Thyroid gland (tissue), 4 donors: ENCODE results near the gene WDR44. TPM values are rescaled to one million over a fixed set of nuclear protein-coding genes. Genes with fewer than 3 reads are reported as not detected.

Experiments used
- DNase-seq, 2 donors: peaks; one replicate each; pipeline ENCODE4 v3.0.0-alpha.2; 2019
- H3K27ac ChIP-seq, 3 donors: fragments of 200-600 bp; sonication (generic); 1 replicate in 2 of 3; 2 replicates in 1 of 3; pipeline ENCODE4 v1.5.1; 2016 to 2019; ENCODE audit warnings: mild to moderate bottlenecking in 1 of 3, moderate library complexity in 1 of 3
- H3K27me3 ChIP-seq: fragments of 200-600 bp; sonication (generic); one replicate; pipeline ENCODE4 v1.5.1; 2019
- H3K36me3 ChIP-seq, 2 donors: fragments of 200-600 bp; sonication (generic); one replicate each; pipeline ENCODE4 v1.5.1; 2016 to 2019
- H3K4me1 ChIP-seq, 2 donors: fragments of 200-600 bp; sonication (generic); one replicate each; pipeline ENCODE4 v1.5.1; 2017 to 2019
- H3K4me3 ChIP-seq, 3 donors: fragments of 200-600 bp; sonication (generic); replicated peaks in 1 of 3; 1 replicate in 2 of 3; 2 replicates in 1 of 3; pipeline ENCODE4 v1.5.1; 2016; ENCODE audit warnings: mild to moderate bottlenecking in 1 of 3
- H3K9me3 ChIP-seq: fragments of 200-600 bp; sonication (generic); one replicate; pipeline ENCODE4 v1.5.1; 2017
- POLR2A ChIP-seq, 2 donors: fragments of 450-650 bp; IDR thresholded peaks; one replicate each; pipeline ENCODE4 v1.6.1; 2017; ENCODE audit warnings: antibody characterized with exemption in 2 of 2, mild to moderate bottlenecking in 2 of 2, moderate library complexity in 1 of 2
- WGBS, 2 donors: methylation state at CpG; one replicate each; pipeline ENCODE4 v1.1.5; 2017; 5-methylcytosine and 5-hydroxymethylcytosine counted together
- intact Hi-C: fragments of 100-400 bp; cut with DNase I; formaldehyde crosslinking; loops from one replicate; pipeline ENCODE4 v1.15.1; 2023
- total RNA-seq, 4 donors: library from RNA; depleted of rRNA; stranded (reverse); fragments of >200 nt; gene quantifications; one replicate each; pipeline ENCODE4 v1.2.3, GENCODE V29; 2016
- TF ChIP-seq, protein P1 (sequence below), 6 experiments: fragments of 200-600 bp in 3 of 6; fragments of 450-650 bp in 3 of 6; sonication (generic) in 3 of 6; IDR thresholded peaks; one replicate each; pipeline ENCODE4 v1.5.1; 2016 to 2019; ENCODE audit warnings: antibody characterized with exemption in 6 of 6, mild to moderate bottlenecking in 2 of 6, inconsistent platforms in 1 of 6, moderate library complexity in 1 of 6

WDR44 gene
- total RNA-seq, 4 donors from 2014 or later = 18.8 to 24.0 (median 22.5) TPM

DNA sequence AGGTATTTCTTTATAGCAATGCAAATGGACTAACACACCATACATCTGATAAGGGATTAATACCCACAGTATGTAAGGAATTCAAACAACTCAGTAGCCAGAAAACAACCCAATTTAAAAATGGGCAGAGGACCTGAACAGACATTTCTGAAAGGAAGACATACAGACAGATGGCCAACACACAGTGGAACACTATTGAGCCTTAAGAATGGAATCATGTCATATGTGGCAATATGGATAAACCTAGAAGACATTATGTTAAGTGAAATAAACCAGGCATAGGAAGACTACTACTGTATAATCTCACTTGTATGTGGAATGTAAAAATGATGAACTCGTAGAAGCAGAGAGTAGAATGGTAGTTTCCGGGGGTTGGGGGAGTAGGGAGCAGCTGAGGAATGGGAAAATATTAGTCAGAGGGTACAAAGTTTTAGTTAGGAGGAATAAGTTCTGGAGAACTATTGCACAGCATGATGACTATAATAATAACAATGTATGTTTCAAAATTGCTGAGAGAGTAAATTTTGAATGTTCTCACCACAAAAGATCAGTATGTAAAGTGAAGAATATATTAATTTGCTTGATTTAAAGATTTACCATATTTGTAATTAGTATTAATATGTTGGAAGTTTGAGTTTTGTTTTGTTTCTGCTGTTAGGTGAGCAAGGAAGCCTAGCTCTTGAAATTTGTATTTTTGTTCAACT, 25.2 kb downstream of the WDR44 start:
- WGBS, 2 donors = 92 to 95% methylated on average over 2 of the region's 2 CpGs
- intact Hi-C loops = no loop called here
- no peaks in the 10 kb centered on the region for H3K27me3 ChIP-seq
- TF ChIP-seq POLR2A (IDR thresholded peaks at IDR 0.05) = no peak
- TF ChIP-seq, protein P1, sequence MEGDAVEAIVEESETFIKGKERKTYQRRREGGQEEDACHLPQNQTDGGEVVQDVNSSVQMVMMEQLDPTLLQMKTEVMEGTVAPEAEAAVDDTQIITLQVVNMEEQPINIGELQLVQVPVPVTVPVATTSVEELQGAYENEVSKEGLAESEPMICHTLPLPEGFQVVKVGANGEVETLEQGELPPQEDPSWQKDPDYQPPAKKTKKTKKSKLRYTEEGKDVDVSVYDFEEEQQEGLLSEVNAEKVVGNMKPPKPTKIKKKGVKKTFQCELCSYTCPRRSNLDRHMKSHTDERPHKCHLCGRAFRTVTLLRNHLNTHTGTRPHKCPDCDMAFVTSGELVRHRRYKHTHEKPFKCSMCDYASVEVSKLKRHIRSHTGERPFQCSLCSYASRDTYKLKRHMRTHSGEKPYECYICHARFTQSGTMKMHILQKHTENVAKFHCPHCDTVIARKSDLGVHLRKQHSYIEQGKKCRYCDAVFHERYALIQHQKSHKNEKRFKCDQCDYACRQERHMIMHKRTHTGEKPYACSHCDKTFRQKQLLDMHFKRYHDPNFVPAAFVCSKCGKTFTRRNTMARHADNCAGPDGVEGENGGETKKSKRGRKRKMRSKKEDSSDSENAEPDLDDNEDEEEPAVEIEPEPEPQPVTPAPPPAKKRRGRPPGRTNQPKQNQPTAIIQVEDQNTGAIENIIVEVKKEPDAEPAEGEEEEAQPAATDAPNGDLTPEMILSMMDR (IDR thresholded peaks at IDR 0.05) = no peak
- no peak for DNase-seq
- no peaks in the 10 kb centered on the region for H3K36me3 ChIP-seq
- H3K4me3 ChIP-seq = no peak overlapping the region
- no peaks in the 10 kb centered on the region for H3K4me1 ChIP-seq
- H3K27ac ChIP-seq = no peak overlapping the region
- no peaks in the 10 kb centered on the region for H3K9me3 ChIP-seq

DNA sequence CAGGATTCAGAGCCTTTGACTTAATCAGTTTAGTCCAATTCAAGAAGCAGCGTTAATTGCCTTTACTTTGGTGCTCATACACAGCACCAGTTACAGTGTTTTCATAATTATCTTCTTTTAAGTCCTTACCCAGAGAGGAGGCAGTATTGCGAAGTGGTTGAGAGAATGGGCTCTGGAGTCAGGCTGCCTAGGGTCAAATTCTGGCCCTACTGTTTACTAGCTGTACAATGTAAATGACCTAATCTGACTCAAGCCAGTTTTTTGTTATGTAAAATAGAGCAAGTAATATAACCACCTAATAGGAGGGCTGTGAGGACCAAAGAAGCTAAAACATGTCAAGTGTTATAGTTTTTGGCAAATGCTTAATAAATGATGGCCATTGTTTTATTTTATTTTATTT, 27.6 kb downstream of the WDR44 start:
- intact Hi-C loops = no loop called here
- Histone ChIP-seq H3K4me1 (no peaks in the 10 kb centered on the region), H3K4me3 (no peak overlapping the region), H3K27me3 (no peaks in the 10 kb centered on the region), H3K9me3 (no peaks in the 10 kb centered on the region), H3K36me3 (no peaks in the 10 kb centered on the region), H3K27ac (no peak overlapping the region)
- WGBS, 2 donors = 82 to 92% methylated on average over 2 of the region's 2 CpGs
- DNase-seq = no peak
- no peak for TF ChIP-seq POLR2A (IDR thresholded peaks at IDR 0.05)
- TF ChIP-seq, protein P1 (IDR thresholded peaks at IDR 0.05) = no peak

DNA sequence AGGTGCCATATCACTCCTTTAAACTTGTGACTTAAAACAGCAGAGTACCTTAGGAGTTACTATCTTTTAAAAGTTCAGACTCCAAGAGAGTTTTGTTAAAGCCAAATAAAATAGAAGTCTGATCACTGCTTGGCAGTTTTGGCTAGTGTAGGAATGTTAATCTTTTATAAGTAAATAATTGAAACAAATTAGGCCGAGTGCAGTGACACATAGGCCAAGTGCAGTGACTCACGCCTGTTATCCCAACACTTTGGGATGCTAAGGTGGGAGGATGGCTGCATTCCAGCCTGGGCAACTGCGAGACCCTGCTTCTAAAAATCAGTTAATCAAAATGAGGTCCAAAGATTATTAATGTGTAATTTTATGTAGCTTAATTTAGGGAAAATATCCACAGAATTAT, 37.2 kb downstream of the WDR44 start:
- no peaks in the 10 kb centered on the region for H3K36me3 ChIP-seq
- intact Hi-C loops = no loop called here
- no peaks in the 10 kb centered on the region for H3K4me1 ChIP-seq
- TF ChIP-seq, protein P1 (IDR thresholded peaks at IDR 0.05) = no peak
- TF ChIP-seq POLR2A (IDR thresholded peaks at IDR 0.05) = no peak
- DNase-seq = no peak
- no peaks in the 10 kb centered on the region for H3K27me3 ChIP-seq
- no peaks in the 10 kb centered on the region for H3K9me3 ChIP-seq
- H3K4me3 ChIP-seq = no peak overlapping the region
- 86 to 89% methylated on average over 3 of the region's 3 CpGs for WGBS, 2 donors
- H3K27ac ChIP-seq = no peak overlapping the region

DNA sequence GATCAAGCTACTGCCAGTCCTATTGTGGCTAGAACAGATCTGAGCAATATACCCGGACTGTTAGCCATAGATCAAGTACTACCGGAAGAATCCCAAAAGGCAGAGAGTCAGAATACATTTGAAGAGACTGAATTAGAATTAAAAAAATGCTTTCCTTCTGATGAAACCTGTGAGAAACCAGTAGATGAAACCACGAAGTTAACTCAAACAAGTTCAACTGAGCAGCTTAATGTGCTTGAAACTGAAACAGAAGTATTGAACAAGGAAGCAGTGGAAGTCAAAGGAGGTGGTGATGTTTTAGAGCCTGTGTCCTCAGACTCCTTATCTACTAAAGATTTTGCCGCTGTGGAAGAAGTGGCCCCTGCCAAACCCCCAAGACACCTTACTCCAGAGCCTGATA, 46.8 kb downstream of the WDR44 start:
- Histone ChIP-seq H3K27me3 (no peaks in the 10 kb centered on the region), H3K27ac (no peak overlapping the region), H3K36me3 (no peaks in the 10 kb centered on the region), H3K4me1 (no peaks in the 10 kb centered on the region), H3K9me3 (no peaks in the 10 kb centered on the region), H3K4me3 (no peak overlapping the region)
- TF ChIP-seq POLR2A (IDR thresholded peaks at IDR 0.05) = no peak
- TF ChIP-seq, protein P1 (IDR thresholded peaks at IDR 0.05) = no peak
- DNase-seq = no peak
- intact Hi-C loops = no loop called here
- WGBS, 2 donors = 91 to 94% methylated on average over 4 of the region's 4 CpGs

DNA sequence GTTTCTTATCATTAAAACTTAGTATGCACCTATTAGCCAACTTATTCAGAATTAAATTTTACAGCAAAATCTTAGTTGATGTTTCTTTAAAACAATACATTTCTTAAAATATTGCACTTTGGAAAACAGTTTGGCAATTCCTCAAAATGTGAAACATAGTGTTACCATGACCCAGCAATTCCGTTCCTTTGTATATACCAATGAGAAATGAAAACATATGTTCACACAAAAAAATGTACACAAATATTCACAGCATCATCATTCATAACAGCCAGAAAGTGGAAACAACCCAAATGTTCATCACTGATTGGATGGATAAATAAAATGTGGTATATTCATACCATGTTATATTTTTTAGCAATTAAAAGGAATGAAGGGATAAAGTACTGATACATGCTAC, 50.2 kb downstream of the WDR44 start:
- no peak overlapping the region for H3K4me3 ChIP-seq
- no peaks in the 10 kb centered on the region for H3K4me1 ChIP-seq
- intact Hi-C loops = no loop called here
- H3K36me3 ChIP-seq = peaks cover 0 to 7% of the 10 kb centered on the region in 2 donors
- WGBS, 2 donors = 95 to 98% methylated on average over 1 of the region's 1 CpG
- no peak for DNase-seq
- H3K27me3 ChIP-seq = no peaks in the 10 kb centered on the region
- no peaks in the 10 kb centered on the region for H3K9me3 ChIP-seq
- no peak overlapping the region for H3K27ac ChIP-seq
- no peak for TF ChIP-seq POLR2A (IDR thresholded peaks at IDR 0.05)
- TF ChIP-seq, protein P1 (IDR thresholded peaks at IDR 0.05) = no peak
